Measurements from ENCODE around the gene FBN1. TPM values are rescaled to one million over a fixed set of nuclear protein-coding genes. Genes with fewer than 3 reads are reported as not detected.

FBN1 gene
- total RNA-seq, 2 donors from 2014 or later = 57.1 to 84.9 TPM

DNA sequence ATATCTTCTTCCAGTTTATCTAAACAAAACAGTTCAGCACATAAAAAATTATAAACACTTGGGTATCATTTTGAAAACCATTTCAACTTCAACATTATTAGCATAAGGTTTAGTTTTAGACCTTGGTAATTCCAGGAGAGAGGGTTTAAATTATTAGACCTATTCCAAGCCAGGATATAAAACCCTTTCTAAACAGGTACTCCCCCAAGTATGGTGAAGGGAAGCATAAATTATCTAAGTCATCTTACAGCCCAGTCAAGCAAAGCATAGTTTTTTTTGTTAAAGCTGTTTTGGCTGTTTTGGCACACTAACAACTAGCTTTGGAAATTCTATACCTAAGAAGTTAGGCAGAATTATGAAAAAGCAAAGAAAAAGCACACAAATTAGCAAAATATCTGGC, 87.3 kb downstream of the FBN1 start:
- Histone ChIP-seq H3K36me3 (no peaks in the 10 kb centered on the region), H3K27me3 (no peaks in the 10 kb centered on the region), H3K27ac (no peak overlapping the region), H3K4me1 (peaks cover 0 to 29% of the 10 kb centered on the region in 2 donors), H3K4me3 (no peak overlapping the region), H3K9me3 (no peaks in the 10 kb centered on the region)
- TF ChIP-seq, protein P1, sequence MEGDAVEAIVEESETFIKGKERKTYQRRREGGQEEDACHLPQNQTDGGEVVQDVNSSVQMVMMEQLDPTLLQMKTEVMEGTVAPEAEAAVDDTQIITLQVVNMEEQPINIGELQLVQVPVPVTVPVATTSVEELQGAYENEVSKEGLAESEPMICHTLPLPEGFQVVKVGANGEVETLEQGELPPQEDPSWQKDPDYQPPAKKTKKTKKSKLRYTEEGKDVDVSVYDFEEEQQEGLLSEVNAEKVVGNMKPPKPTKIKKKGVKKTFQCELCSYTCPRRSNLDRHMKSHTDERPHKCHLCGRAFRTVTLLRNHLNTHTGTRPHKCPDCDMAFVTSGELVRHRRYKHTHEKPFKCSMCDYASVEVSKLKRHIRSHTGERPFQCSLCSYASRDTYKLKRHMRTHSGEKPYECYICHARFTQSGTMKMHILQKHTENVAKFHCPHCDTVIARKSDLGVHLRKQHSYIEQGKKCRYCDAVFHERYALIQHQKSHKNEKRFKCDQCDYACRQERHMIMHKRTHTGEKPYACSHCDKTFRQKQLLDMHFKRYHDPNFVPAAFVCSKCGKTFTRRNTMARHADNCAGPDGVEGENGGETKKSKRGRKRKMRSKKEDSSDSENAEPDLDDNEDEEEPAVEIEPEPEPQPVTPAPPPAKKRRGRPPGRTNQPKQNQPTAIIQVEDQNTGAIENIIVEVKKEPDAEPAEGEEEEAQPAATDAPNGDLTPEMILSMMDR (IDR thresholded peaks at IDR 0.05) = no peak
- no peak for DNase-seq (ENCODE audit: low spot score)

GRCh38 chr15:48557335-48557734, 88.2 kb downstream of the FBN1 start:
- H3K4me3 ChIP-seq = no peak overlapping the region
- H3K27ac ChIP-seq = peak overlapping the region in 1 of 2 donors; percentile 26
- DNase-seq (ENCODE audit: low spot score) = no peak
- H3K9me3 ChIP-seq = no peaks in the 10 kb centered on the region
- H3K36me3 ChIP-seq = no peaks in the 10 kb centered on the region
- H3K4me1 ChIP-seq = peaks cover 0 to 29% of the 10 kb centered on the region in 2 donors
- H3K27me3 ChIP-seq = no peaks in the 10 kb centered on the region
- TF ChIP-seq, protein P1 (IDR thresholded peaks at IDR 0.05) = no peak

DNA sequence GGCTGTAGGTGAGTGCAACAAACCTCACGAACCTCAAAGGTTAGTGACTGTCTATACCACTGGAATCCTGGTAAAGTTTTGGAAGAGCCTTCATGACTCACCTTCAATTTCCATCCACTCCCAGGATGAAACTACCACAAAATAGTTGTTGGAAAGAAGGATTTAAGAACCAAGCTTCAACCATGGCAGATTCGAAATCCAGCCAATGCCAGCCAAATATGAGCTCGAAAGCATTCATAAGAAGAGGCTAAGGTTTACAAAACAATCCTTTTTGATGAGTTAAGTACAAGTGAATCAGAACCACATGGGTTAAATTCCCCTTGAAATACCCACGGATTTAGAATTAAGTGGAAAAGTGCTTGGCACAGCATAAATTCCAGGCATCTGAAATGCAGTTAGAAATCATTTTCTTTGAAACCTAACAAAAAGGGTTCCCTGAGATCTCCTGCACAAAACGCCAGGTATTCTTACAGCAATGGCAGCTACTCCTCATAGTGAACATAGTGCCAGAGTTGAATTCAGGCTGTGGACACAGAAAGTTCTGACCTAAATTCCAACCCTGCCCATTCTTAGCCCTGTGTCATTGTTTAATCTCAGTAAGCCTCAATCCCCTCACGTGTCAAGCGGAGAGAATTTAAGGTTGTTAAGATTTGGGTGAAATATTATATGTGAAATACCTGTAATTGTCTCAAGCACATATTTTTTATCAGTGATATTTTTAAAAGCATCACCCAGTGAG, 89.2 kb downstream of the FBN1 start:
- H3K4me1 ChIP-seq = peaks cover 0 to 29% of the 10 kb centered on the region in 2 donors
- H3K27ac ChIP-seq = no peak overlapping the region
- TF ChIP-seq, protein P1 (IDR thresholded peaks at IDR 0.05) = no peak
- no peaks in the 10 kb centered on the region for H3K27me3 ChIP-seq
- no peak for DNase-seq (ENCODE audit: low spot score)
- no peak overlapping the region for H3K4me3 ChIP-seq
- H3K36me3 ChIP-seq = no peaks in the 10 kb centered on the region
- H3K9me3 ChIP-seq = no peaks in the 10 kb centered on the region

DNA sequence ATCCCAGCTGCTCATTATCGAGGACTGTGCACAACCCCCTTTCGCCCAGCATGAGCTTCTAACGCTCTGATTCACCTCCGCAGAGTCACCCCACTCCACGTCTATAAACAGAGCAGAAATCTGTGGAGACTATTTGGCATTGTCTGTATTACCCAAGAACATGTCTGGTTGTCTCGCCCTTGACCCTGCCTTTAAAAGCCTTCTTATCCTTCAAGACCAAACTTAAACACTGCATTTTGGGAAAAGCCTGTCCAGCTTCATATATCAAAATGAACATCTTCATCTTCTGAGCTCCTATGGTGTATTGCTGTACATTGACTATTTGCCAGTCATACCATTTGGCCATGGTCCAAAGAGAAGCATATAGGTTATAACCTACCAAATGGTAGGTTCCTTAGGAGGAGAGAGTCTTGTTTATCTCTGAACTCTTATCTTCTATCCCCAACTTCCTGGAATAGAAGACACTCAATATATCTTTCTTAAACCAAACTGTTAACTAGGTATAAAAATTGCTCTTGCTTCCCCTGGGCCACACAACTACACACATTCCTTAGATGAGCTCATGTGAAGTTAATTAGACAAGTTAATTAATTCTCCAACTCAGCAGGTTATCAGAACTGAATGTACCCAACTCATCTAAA, 90.1 kb downstream of the FBN1 start:
- Histone ChIP-seq H3K4me3 (no peak overlapping the region), H3K27ac (no peak overlapping the region), H3K4me1 (peaks cover 0 to 29% of the 10 kb centered on the region in 2 donors), H3K36me3 (no peaks in the 10 kb centered on the region), H3K27me3 (no peaks in the 10 kb centered on the region), H3K9me3 (no peaks in the 10 kb centered on the region)
- DNase-seq (ENCODE audit: low spot score) = no peak
- TF ChIP-seq, protein P1 (IDR thresholded peaks at IDR 0.05) = no peak

GRCh38 chr15:48554112-48554511, 91.4 kb downstream of the FBN1 start:
- H3K36me3 ChIP-seq = no peaks in the 10 kb centered on the region
- H3K27me3 ChIP-seq = no peaks in the 10 kb centered on the region
- H3K9me3 ChIP-seq = no peaks in the 10 kb centered on the region
- TF ChIP-seq, protein P1 (IDR thresholded peaks at IDR 0.05) = no peak
- no peak for DNase-seq (ENCODE audit: low spot score)
- no peak overlapping the region for H3K4me3 ChIP-seq
- peaks cover 0 to 20% of the 10 kb centered on the region in 2 donors for H3K4me1 ChIP-seq
- H3K27ac ChIP-seq = no peak overlapping the region

Measured in right atrium auricular region (tissue), 2 donors.